ENCODE data around the gene INSRR.

INSRR gene

GRCh38 chr1:156894001-156894400 is 35.1 kb upstream of the INSRR start:
- no peak for DNase-seq (ENCODE audit: low spot score)

DNA sequence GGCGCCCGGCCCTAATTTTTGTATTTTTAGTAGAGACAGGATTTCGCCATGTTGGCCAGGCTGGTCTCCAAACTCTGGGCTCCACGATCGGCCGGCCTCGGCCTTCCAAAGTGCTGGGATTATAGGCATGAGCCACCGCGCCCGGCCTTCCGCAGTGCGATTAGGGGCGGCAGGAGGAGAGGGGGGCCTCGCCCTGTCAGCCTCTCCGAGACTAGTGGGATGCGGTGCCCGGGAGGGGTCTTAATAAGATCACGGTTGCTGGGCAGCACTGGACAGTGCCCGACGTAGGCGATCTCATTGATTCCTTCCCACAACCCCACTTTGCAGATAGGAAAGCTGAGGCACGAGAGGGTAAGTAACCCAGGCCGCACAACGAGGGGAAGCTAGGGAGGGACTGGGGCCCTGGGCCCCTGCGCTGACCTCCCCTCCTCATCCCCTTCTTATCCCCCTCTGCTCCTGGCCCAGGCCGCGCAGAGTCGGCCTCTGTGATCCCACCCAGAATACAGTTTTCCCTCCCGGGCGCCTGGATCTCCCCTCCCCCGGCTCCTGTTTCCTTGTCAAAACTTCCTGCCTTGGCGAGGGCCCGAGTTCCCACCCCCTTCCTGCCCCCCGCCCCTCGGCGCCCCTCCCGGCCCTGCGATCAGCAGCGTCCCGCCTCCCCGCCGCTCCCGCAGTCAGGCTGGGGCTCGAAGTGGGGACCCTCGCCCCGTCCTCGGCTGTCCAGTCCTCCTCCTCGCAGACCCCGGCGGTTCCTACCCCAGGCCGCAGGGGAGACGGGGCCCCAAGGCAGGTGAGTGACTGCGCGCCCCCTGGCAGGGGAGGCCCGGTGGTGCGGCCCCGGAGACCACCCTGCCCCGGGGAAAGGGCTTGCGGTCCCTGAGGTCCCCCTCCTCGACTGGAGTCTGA is 34.4 kb upstream of the INSRR start, which contains the start of gene PEAR1:
Gene PEAR1 (plus strand): TSS at position 671 of the 906 bp plus-strand sequence. CDS start 10,209 bp downstream, outside the sequence.
- DNase-seq (ENCODE audit: low spot score): no peak

DNA sequence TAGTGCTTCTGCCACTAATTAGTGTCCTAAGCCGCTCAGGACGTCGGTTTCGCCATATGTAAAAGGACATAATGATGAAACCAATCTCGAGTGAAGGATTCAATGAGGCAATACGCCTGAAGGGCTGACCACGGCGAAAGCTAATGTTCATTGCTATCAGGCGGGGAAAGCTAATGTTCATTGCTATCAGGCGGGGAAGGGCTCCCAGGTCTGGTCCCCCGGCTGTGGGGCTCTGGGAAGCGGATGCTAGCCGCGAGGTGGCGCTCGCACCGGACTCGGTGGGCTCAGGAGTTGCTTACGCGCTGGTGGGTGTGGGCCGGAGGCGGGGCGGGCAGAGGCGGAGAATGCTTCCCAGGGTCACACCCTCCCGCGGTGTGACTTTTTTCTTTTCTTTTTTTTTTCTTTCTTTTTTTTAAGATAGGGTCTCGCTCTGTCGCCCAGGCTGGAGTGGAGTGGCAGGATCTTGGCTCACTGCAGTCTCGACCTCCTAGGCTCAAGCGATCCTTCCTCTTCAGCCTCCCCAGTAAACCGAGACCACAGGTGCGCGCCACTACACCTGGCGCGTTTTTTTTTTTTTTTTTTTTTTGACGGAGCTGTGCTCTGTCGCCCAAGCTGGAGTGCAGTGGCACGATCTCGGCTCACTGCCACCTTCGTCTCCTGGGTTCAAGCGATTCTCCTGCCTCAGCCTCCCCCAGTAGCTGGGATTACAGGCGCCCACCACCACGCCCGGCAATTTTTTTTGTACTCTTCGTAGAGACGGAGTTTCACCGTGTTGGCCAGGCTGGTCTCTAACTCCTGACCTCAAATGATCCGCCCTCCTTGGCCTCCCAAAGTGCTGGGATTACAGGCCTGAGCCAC is 33.5 kb upstream of the INSRR start:
- peak; percentile 76 for DNase-seq (ENCODE audit: low spot score)

DNA sequence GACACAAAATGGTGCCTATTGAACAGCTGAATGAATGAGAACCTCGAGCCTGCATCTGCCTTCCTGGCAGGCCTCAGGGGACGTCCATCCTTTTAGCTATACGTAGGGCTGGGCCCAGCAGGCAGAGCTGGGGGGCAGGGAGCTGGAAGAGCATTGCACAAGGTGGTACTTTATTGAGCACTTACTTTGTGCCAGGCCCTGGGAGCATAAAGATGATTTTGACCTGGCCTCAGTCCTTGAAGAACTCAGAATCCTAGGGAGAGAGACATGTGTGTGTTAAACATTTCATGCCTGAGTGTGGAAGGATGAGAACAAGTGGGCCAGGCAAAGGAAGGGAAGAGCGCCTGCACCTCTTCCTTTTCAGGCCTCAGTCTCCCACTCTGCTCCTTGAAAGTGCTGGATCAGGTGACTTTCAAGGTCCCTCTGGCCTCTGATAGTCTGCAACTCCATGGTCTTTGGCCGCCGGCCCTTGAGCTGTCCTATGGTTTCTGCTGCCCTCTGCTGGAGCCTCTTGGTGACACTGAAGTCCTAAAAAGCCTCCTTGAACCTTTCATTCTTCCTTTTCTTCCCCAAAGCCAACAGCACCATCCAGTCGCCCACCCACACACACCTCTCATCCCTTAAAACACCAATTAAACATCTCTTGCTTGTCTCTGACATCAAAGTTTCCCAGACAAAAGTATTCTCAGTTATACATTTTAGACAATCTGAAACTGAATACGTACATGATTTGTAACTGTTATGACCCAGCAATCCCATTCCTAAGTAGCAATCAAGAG is 31.1 kb upstream of the INSRR start:
- peak; percentile 62 for DNase-seq (ENCODE audit: low spot score)

DNA sequence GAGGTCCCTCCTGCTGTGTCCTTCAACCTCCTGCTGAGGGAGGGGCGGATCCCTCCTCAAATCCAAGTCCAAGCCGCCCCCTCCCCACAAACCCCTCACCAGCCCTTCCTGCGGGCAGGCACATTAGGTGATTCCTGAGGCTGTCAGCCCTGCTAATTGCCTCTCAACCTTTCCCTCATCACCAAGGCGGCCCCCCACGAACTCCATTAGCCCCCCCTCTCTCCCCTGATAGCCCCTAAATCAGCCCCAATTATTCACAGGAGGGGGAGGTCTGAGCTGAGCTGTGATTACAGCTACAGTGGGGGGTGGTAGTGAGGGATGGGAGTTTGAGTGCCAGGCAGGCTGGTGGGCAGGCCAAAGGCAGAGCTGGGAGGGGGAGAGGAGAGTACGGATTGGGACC is 28.8 kb upstream of the INSRR start:
- no peak for DNase-seq (ENCODE audit: low spot score)

GRCh38 chr1:156887317-156887716 is 28.4 kb upstream of the INSRR start:
- DNase-seq (ENCODE audit: low spot score): no peak

DNA sequence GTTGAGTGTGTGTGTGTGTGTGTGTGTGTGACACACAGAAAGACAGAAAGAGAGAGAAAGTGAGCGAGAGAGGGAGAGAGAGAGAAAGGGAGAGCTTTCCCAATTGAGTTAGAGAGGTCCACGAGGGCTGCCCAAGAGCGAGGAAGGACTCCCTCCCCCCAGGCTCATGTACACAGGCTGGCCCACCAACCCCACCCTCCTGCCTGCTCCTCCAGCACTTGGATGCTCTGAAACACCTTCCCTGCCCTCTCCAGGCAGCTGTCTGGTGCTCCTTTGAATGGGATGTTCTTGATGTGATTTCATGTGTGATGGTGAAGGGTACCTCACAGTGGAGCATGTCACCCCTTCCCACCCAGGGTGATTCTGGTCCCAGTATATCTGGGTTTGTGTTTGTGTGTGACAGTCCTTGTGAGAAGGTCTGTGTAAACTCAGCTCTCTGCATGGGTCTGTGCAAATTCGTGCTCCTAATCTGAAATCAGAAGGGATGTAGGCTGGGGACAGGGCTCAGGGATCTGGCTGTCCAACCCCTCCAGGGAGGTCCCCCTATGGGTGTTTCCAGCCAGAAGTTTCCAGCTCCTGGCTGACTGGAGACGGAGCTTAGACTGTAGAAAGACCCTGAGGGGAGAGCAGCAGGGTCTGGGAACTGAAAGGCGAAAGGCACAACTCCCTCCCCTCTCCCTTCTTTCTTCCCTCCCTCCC is 27.8 kb upstream of the INSRR start:
- DNase-seq (ENCODE audit: low spot score): no peak

- DNase-seq (ENCODE audit: low spot score): no peak
Observed at GRCh38 chr1:156885880-156886355, 27.0 kb upstream of the INSRR start.

DNA sequence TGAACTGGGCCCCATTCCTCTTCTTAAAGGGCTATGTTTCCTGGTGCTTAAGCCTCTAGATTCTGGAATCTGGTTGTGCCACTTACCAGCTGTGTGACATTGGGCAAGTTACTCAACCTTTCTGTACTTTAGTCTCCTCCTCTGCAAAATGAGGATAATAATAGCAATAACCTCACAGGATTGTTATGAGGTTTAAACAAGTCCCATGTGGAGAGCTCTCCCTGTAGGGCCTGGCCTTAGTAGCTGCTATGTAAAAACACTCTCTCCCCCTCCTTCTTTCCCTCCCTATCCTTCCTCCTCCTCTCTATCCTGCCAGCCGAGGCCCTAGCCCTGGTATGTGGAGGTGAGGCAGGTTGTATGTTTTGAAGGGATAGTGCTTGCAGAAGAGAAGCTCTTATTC is 26.4 kb upstream of the INSRR start:
- no peak for DNase-seq (ENCODE audit: low spot score)

DNA sequence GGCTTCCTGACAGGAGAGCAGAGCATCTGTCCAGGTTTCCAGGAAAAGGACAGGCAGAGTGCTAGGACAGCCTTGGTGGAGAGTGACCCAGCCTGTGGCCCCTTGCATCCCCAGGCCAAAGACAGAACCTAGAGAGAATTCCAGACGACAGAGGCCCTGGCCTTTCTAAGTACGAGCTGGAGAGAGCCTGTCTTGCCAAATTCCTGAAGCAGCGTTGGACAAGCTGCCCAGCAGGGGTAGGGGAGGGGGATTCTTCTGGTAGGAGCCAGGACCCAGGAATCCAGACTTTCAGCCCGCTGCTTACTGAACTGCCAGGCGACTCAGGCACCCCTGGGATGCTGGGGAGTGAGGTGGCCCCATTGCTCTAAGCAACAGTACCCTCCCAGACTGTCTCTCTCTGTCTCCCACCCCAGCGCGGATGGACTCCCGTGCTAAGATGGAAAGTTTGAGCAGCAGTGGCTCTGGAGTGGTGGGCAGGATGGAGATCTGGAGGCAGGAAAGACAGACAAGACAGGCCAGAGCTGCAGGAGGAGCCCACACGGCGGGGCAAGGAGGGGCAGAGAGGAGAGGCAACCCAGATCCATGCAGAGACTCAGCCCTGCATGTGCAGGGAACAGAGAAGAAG is 25.8 kb upstream of the INSRR start:
- DNase-seq (ENCODE audit: low spot score): no peak

GRCh38 chr1:156883919-156884318 is 25.0 kb upstream of the INSRR start:
- DNase-seq (ENCODE audit: low spot score): no peak

DNA sequence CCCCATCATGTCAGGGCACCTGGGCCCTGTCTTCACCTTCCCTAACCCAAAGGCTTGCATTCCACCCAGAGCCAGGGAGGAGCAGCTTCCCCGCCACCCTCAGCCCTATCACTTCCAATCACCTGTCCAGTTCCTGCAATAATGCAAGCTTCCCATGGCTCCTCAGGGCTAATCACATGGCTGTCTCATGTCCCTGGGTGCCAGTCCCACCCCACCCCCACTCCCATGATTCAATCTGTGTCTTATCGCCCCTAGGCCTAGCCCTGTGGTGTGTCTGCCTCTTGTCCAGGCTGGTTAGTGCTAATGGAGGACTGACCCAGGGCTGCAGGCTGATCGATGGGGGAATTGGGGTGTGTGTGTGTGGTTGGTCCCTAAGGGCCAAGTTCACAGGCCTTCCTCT is 23.6 kb upstream of the INSRR start:
- DNase-seq (ENCODE audit: low spot score): no peak

DNA sequence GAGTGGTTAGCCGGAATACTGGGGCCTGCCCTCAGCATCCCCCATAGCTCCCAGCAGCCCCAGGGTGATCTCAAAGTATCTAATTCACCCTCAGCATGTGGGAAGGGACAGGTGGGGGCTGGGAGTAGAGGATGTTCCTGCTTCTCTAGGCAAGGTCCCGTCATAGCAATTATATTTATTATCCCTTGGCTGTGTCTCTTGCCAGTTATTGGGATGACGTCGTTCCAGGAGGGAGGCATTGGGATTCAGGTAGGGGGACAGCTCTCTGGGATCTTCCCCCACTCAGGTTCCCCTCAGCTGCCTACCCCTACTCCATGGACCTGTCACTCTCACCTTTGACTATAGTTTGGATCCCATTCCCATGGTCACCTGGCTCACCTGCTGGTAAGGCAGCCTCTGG is 22.7 kb upstream of the INSRR start:
- DNase-seq (ENCODE audit: low spot score): no peak

- DNase-seq (ENCODE audit: low spot score): no peak
Observed at GRCh38 chr1:156881101-156881500, 22.2 kb upstream of the INSRR start.

GRCh38 chr1:156880473-156880872 is 21.6 kb upstream of the INSRR start:
- no peak for DNase-seq (ENCODE audit: low spot score)

- no peak for DNase-seq (ENCODE audit: low spot score)
Observed at GRCh38 chr1:156879876-156880275, 21.0 kb upstream of the INSRR start.

DNA sequence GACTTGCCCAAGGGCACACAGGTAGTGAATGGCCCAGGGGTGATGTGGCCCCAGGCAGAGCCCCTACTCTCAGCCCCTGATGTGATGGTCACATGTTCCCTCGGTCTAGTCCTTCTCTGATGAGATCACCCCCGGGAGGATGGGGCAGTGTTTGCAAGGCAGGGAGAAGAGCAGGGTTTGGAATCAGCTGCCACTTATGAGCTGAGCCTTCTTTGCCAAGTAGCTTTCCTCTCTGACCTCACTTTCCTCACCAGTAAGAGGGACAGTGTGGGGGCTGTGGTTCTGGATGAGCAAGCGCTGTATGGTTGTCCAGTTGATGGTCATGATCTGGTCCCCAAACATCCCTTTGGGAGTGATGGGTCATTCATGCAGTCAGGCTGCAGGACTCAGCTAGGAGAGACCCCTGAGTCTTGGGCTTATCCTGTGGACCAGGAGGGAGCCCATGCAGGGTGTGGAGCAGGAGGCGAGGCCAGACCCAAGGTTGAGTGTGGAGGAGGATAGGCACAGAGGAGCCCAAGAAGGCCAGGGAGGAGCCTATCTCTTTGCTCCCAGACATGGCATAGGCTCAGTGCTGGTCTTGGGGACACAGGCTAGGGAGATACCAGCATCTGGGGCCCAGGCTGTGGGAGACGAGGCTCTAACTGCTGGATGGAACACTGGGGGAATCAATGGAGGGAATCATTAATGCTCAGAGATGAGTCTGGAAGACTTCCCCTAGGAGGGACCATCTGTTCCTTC is 18.7 kb upstream of the INSRR start:
- DNase-seq (ENCODE audit: low spot score): no peak

DNA sequence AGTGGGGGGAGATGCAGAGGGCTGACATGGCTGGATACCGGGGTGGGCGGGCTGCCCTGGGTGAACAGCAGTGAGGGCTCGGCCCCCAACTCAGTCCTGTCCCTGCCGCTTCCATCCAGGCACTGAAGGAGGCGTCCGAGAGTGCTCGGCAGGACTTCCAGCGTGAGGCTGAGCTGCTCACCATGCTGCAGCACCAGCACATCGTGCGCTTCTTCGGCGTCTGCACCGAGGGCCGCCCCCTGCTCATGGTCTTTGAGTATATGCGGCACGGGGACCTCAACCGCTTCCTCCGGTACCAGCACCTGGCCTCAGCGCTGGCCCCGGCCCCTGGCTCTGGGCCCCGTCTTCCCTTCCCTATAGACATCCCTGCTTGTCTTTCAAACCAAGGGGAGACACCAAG is 17.4 kb upstream of the INSRR start:
- DNase-seq (ENCODE audit: low spot score): no peak

DNA sequence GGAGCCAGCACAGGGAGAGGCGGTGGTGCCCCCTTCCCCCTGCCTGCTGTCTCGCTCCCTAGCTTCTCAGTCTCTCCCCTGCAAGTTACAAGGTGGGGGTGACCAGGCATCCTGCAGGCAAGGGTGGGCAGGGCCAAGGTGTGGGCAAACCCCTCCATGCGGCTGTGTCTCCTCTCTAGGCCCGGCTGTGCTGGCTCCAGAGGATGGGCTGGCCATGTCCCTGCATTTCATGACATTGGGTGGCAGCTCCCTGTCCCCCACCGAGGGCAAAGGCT is 16.4 kb upstream of the INSRR start:
- DNase-seq (ENCODE audit: low spot score): no peak

GRCh38 chr1:156874572-156875340 is 15.8 kb upstream of the INSRR start:
- DNase-seq (ENCODE audit: low spot score): no peak

Data from SW480 (cell line).